Kidney epithelial cell (primary cell): Measurements from ENCODE around the gene ADIG. TPM values are rescaled to one million over a fixed set of nuclear protein-coding genes. Genes with fewer than 3 reads are reported as not detected.

ENCODE experiments used
- DNase-seq: peaks from one replicate; pipeline ENCODE4 v3.0.0-alpha.2; 2010; ENCODE audit warnings: low read depth
- H3K27me3 ChIP-seq: 2 replicates; pipeline ENCODE4 v1.6.0; 2011; ENCODE audit warnings: low read length; ENCODE audit not compliant: control insufficient read depth, insufficient read depth
- H3K36me3 ChIP-seq: 2 replicates; pipeline ENCODE4 v1.5.1; 2011; ENCODE audit warnings: low read length; ENCODE audit not compliant: control insufficient read depth, insufficient read depth
- H3K4me3 ChIP-seq: 2 replicates; pipeline ENCODE4 v1.5.1; 2011; ENCODE audit warnings: low read depth, mild to moderate bottlenecking, control low read depth, low read length
- total RNA-seq: library from RNA; depleted of rRNA; stranded (reverse); fragments of >200 nt; gene quantifications from 2 replicates; pipeline ENCODE4 v1.2.3, GENCODE V29; 2015
- TF ChIP-seq, protein P1 (sequence below): IDR thresholded peaks from 2 replicates; pipeline ENCODE4 v1.5.1; 2011; ENCODE audit warnings: mild to moderate bottlenecking, moderate library complexity, low read length, control low read depth, inconsistent platforms; ENCODE audit not compliant: insufficient read depth, poor library complexity, severe bottlenecking

Gene ADIG
- total RNA-seq, 1 donor from 2014 or later = not detected

DNA sequence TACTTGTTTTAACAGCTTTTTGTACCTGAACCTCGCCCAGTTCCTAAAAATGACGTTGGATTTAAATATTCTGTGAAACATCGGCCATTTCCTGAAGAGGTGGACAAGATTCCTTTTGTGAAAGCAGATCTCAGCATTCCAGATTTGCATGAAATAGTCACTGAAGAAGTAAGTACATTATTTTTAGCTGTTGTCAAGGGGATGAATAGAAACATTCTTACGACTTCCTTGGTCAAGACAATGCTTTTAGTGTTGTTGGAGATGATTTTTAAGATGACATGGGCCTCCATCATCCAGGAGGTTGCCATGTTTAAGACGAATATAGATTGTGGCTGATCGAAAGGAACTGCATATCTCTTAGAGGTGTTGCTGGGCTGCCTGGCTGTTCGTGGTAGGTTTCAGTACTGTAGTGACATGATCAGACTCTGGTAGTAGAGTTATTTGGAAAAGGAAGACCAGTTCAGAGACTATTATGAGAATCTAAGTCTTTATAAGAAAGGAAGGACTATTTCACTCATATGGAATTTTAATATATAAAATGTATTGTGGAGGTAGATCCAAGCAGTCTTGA lies 29.9 kb upstream of the ADIG start:
- no peaks in the 10 kb centered on the region for H3K36me3 ChIP-seq
- no peak for DNase-seq
- TF ChIP-seq, protein P1, sequence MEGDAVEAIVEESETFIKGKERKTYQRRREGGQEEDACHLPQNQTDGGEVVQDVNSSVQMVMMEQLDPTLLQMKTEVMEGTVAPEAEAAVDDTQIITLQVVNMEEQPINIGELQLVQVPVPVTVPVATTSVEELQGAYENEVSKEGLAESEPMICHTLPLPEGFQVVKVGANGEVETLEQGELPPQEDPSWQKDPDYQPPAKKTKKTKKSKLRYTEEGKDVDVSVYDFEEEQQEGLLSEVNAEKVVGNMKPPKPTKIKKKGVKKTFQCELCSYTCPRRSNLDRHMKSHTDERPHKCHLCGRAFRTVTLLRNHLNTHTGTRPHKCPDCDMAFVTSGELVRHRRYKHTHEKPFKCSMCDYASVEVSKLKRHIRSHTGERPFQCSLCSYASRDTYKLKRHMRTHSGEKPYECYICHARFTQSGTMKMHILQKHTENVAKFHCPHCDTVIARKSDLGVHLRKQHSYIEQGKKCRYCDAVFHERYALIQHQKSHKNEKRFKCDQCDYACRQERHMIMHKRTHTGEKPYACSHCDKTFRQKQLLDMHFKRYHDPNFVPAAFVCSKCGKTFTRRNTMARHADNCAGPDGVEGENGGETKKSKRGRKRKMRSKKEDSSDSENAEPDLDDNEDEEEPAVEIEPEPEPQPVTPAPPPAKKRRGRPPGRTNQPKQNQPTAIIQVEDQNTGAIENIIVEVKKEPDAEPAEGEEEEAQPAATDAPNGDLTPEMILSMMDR = no peak
- H3K27me3 ChIP-seq = no peaks in the 10 kb centered on the region
- H3K4me3 ChIP-seq = no peak overlapping the region

DNA sequence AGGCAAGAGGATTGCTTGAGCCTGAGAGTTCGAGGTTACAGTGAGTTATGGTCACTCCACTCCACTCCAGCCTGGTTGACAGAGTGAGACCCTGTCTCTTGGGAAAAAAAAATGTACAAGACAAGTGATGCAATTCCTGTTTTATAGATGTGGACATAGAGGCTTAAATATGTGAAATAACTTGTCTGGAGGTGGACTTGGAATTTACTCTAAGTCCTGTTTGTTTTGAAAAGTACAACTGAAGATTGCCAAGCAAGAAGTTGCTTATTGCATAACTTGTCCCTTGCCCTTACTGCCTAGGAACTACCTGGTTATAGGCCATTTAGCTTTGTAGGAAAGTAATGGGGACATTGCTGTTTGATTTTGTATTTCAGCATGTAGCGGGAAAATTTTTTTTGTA lies 26.0 kb upstream of the ADIG start:
- Histone ChIP-seq H3K36me3 (no peaks in the 10 kb centered on the region), H3K27me3 (no peaks in the 10 kb centered on the region), H3K4me3 (no peak overlapping the region)
- no peak for DNase-seq
- TF ChIP-seq, protein P1 = no peak

DNA sequence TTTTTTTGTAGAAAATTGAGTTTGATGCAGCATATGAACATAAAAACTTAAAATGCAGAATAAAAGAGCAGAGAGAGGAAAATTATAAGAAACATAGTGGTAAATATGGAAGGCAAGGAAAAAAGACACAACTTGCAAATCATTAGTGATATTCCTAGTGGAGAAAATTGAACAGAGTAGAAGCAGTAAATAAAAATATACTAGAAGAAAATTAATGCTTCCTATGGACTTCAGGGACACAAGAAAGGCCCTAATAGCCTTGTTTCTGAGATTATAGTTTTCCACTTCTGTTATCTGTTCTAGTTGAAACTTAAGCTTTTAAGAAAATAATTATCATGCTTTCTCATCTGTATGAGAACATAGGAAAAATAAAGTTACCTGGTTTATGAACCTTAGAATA lies 25.6 kb upstream of the ADIG start:
- DNase-seq = no peak
- no peaks in the 10 kb centered on the region for H3K27me3 ChIP-seq
- H3K36me3 ChIP-seq = no peaks in the 10 kb centered on the region
- TF ChIP-seq, protein P1 = no peak
- no peak overlapping the region for H3K4me3 ChIP-seq

DNA sequence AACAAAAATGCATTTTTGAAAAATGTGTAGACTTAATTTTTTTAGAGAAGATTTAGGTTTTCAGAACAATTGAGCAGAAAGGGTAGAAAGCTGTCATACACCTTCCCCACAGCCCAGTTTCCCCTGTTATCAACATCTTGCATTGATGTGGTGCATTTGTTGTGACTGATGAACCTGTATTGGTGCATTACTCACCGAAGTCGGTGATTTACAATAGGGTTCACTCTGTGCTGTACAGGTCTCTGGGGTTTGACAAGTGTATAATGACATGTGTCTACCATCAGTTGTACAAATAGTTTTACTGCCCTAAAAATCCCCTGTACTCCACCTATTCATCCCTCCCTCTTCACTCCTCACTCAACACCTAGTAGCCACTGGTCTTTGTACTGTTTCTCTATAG lies 23.8 kb upstream of the ADIG start:
- no peak for DNase-seq
- Histone ChIP-seq H3K4me3 (no peak overlapping the region), H3K36me3 (no peaks in the 10 kb centered on the region), H3K27me3 (no peaks in the 10 kb centered on the region)
- TF ChIP-seq, protein P1 = no peak

DNA sequence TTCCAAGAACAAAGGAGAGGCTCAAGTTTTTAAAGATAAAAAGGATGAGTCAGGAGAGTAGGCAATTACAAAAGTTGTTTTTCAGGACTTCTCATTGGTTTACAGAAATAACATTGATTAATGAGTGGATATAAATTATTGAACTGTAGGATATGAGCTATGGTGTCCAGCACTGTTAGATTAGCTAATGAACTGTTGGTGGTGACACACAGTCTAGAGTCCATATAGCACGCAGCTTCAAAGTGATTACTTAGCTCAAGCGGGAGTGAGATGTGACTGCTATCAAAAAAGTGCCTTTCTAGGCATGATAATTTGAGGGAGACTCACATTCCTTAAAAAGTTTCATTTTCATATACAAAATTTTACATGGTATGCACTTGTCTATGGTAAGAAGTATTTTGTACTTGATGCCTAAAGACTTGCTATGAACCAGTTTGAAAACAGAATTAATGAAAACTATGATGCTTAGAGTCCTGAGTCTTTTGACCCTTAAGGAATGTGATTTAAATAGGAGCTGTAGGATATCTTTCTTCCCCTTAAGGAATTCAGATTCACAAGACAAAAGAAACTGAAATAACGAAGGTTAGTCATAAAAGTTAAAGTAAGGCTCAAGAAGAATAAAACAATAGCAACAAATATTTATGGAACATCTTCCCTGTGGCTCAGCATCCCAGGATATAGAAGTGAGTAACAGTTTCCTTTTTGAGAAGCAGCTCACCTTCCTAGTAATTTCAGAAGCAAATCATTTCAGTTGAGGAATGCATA lies 22.2 kb upstream of the ADIG start:
- Histone ChIP-seq H3K36me3 (no peaks in the 10 kb centered on the region), H3K27me3 (no peaks in the 10 kb centered on the region), H3K4me3 (no peak overlapping the region)
- DNase-seq = no peak
- TF ChIP-seq, protein P1 = no peak
